ACHN (cell line): ENCODE results near the gene ZSCAN2.
A peak's percentile ranks its signal among the peaks of the same experiment; 100 is the strongest.

ENCODE experiments used
- DNase-seq: peaks from one replicate; pipeline ENCODE4 v3.0.0-alpha.2; 2015
- in situ Hi-C: cut with HindIII; loops from 2 replicates; pipeline ENCODE4 v1.10.0; 2017; ENCODE audit warnings: low sequenced_read_pairs, low pct_ligation_motif_present, low pct_unique_long_range_greater_than_20kb

Gene ZSCAN2

DNA sequence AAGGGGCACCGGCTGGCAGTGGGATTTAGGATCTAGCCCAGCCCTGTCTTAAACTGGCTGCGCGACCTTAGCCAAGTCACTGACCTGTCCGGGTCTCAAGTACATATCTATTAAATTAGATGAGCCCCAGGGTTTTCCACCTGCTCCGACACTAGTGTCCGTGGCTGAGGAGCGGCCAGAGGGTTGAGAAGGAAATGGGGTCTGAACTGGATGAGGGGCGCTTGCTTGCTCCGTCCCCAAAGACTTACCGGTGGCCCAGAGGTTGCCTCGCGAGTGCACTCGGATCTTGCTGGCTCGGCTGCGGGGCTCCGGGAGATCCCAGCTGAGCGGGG is 56.9 kb downstream of the ZSCAN2 start:
- no peak for DNase-seq
- in situ Hi-C loops = no loop called here

DNA sequence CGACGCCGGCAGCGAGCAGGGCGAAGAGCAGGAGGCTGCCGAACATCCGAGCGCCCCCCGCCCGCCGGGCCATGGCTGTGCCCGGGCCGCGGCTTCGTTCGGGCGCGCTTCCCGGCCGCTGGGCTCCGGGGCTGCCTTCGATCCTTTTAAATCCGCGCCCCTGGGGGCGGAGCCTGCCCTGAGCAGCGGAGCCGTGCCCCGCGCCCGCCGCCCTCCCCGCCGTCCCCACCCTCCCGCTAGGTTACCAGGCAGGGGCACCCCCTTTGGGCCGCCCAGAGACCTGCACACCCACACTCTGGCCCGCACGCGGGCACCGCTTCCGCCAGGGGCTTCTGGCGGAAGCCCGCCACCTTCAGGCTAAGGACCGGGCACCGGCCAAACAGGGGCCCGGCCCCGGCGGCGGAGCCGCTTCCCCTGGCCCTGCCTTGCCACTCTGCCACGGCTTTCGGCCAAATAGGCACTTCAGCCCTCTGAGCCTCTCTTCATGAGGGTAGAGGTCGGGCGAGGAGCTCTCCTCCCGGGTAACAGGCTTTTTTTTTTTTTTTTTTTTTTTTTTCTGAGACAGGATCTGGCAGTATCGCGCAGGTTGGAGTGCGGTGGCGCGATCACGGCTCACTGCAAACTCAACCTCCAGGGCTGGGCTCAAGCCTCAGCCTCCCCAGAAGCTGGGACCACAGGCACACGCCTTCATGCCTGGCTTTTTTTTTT is 57.4 kb downstream of the ZSCAN2 start, which contains the start of gene NMB:
Gene NMB, minus strand, starts transcription at position 120 of the 708 bp plus-strand sequence. Its CDS starts 47 bp downstream, at position 73.
- in situ Hi-C loops = no loop called here
- peak; percentile 89 for DNase-seq

DNA sequence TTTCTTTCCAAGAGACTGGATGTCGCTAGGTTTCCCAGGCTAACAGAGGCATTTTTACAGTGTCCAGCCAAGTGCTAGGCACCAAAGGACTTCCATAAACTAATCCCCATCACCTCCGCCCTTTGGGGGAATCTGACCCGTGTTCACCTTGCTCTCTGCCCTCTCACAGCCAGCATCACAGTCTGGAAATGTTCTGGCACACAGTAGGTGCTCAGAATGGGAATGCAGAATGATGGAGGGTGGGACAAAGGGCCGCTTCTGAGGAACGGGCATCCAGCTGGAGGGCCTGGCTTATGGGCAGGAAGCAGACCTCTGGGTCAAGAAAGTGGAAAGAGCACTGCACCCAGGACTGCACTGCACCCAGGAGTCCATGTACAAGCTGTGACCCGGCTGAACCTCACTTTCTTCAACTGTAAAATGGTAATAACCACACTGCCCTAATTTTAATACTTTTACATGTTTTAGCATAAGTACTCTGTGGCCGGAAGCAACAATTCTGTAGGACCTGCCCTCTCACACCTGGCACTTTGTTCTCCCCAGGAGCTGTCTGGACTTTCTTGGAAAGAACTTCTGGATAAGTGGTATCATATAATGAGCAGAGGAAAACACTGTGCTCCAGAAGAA is 58.1 kb downstream of the ZSCAN2 start:
- in situ Hi-C loops = no loop called here
- no peak for DNase-seq

DNA sequence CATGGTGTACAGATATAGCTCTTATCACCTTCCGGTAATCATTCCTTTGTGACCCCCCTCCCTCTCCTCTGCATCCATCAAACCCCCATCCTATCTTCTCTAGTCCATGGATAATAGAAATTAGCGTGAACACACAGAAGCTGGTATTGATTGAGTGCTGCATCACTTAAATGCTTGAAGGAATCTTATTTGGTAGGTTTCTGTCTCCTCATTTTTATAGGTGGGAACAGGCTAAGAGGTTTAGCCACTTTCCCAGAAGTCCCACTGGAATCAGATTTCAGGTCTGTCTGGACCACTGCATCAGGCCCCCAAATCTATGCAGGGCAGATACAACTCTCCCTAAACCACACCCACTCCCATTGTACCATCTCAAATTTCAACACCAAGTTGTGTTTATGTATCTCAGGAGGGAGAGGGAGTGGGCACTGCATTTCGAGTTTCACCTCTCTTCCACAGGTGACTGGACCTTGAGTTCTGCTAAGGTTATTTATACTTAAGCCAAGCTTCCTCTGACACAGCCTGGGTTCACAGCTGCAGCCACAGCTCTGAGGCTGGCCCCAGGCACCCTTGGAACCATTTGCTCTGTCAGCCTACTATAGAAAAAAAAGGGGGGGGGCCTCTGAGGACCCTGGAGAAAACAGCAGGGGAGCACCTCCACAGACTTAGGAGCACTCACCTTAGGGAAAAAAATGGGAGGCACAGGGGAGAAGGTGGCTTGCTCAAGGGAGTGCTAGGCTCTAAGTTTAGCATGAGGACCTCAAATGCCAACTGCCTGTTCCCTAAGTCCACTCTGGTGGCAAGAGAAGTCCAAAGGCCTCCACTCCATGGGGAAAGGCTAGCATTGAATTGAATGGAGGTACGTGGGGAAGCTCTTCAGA is 59.3 kb downstream of the ZSCAN2 start:
- DNase-seq = no peak
- in situ Hi-C loops = no loop called here

DNA sequence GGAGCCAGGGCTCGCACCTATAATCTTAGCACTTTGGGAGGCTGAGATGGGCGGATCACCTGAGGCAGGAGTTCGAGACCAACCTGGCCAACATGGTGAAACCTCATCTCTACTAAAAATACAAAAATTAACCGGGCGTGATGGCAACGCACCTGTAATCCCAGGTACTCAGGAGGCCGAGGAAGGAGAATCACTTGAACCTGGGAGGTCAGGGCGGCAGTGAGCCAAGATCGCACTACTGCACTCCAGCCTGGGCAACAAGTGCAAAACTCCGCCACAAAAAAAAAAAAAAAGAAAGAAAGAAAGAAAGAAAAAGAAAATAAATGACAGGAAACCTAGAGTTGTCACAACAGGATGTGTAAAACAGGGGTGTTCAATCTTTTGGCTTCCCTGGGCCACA is 60.2 kb downstream of the ZSCAN2 start:
- DNase-seq = no peak
- in situ Hi-C loops = no loop called here

DNA sequence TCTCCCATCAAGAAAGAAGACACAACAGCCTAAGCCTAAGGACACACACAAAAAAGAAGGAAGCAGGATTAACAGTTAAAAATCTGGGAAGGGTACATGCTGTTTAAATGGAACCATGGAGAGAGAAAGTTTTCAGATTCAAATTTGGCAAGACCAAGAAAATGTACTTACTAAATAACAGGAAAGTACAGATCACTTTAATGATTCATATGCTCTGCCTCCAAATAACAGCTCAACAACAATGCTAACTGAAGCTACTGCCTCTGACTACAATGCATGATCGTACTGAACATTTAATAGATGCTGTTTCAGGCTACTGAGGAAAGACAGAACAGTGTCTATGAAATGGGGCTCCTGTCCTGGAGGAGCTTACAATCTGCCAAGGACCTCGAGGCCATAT is 65.6 kb downstream of the ZSCAN2 start:
- no peak for DNase-seq
- in situ Hi-C loops = no loop called here

DNA sequence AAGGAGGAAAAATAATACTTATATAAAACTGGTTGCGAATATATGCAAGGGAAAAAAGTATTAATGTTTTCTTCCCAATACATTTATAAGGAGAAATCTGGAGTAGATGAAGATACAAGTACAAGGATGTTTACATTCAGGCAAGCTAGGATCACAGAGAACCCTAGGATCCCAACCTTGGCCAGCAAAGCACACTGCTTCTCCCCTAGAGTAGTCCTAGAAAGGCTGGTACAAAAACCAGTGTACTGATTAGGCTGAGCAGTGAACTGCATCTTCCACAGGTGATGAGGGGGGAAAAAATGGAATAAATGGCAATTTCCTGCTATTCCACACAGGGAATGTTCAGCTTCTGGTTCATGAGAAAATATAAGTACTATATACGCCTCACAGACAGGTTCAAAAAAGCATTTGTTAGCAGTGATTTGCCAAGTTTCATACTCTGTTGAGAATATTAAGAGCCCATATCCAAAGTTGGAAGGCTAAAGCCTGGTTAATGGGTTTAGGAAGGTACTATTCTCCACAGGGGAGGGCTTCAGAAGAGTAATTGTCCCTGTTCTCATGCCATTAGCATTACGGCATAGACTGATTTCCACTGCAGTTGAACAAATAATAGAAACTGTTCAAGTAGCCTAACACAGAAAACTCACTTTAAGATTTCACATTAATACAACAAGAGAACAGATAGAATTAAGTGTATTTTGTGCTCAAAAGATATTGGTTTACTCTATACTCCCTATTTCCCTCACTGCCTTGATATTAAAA is 67.6 kb downstream of the ZSCAN2 start:
- in situ Hi-C loops = no loop called here

DNA sequence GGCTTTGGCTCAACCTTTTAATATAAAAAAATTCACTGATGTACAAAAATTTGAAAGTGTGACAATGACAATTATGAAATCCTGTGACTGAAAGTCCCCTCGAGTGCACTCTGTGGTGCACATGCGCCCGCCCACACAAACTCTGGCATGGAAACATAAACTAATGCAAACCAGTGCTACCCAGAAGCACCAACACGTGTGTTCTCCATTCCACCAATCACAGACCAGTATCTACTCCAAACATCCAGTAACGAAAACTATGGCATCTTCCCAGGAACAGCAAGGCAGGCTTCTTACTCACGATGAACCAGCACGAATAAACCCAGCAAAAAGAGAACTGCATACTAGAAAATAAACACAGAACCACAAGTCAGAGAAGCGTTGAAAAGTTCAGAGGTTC is 68.9 kb downstream of the ZSCAN2 start:
- in situ Hi-C loops = no loop called here
- DNase-seq = no peak

More for the DNA sequence above, 67.6 kb downstream of the ZSCAN2 start:
- no peak for DNase-seq

DNA sequence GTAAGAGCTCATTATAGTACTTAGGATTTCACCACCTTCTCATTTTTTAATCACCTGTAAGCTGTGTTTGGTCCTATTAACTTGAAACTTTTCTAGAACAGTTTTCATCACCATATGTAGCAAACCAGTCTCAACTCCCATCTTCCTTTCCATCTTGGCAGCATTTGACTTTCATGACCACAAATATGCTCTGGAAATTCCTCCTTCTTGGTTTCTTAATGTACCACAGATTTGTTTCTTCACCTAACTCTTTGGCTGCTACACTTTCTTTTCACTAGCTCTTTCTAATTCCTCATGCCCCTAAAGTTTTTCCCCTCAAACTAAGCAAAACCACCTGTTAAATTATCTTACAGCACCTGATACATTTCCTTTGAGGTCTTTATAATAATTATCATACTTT is 70.4 kb downstream of the ZSCAN2 start:
- in situ Hi-C loops = no loop called here
- DNase-seq = peak; percentile 35
